Measurements from ENCODE around the gene OLFML3.

Gene OLFML3

DNA sequence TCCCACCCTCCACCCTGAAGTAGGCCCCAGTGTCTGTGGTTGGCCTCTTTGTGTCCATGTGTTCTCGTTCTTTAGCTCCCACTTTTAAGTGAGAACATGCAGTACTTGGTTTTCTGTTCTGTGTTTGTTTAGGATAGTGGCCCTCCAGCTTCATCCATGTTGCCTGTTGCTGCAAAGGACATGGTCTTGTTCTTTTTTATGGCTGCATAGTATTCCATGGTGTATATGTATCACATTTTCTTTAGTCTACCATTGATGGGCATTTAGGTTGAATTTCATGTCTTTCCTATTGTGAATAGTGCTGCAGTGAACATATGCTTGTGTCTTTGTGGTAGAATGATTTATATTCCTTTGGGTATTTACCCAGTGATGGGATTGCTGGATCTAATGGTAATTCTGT, 44.1 kb upstream of the OLFML3 start:
- Histone ChIP-seq H3F3A (ENCODE audit: low read depth) (peaks cover 13% of the 10 kb centered on the region; the same call in 1 of the 2 replicates), H3K4me2 (ENCODE audit: low read depth, low read length, poor library complexity, severe bottlenecking) (peak overlapping the region; percentile 100), H3K79me2 (ENCODE audit: insufficient read depth, low read length) (peaks cover 100% of the 10 kb centered on the region), H3K36me3 (ENCODE audit: insufficient read depth, low read length) (no peaks in the 10 kb centered on the region; the same call in 1 of the 2 replicates), H3K4me3 (ENCODE audit: low read length, poor library complexity, severe bottlenecking) (peak overlapping the region; percentile 79), H3K4me1 (ENCODE audit: insufficient read depth, low read length, poor library complexity, severe bottlenecking) (peaks cover 83% of the 10 kb centered on the region), H3K9ac (ENCODE audit: low read depth, low read length, poor library complexity, severe bottlenecking) (no peak overlapping the region), H4K20me1 (ENCODE audit: insufficient read depth, low read length, poor library complexity, severe bottlenecking) (peaks cover 98% of the 10 kb centered on the region), H3K9me2 (replicated peaks; ENCODE audit: low read depth, low read length) (no peaks in the 10 kb centered on the region), H2AFZ (ENCODE audit: low read length) (no peak overlapping the region), H3K27me3 (ENCODE audit: insufficient read depth, low read length, poor library complexity, severe bottlenecking) (no peaks in the 10 kb centered on the region), H3K9me3 (ENCODE audit: insufficient read depth, low read depth, low read length) (no peaks in the 10 kb centered on the region)
- TF ChIP-seq, protein P1, sequence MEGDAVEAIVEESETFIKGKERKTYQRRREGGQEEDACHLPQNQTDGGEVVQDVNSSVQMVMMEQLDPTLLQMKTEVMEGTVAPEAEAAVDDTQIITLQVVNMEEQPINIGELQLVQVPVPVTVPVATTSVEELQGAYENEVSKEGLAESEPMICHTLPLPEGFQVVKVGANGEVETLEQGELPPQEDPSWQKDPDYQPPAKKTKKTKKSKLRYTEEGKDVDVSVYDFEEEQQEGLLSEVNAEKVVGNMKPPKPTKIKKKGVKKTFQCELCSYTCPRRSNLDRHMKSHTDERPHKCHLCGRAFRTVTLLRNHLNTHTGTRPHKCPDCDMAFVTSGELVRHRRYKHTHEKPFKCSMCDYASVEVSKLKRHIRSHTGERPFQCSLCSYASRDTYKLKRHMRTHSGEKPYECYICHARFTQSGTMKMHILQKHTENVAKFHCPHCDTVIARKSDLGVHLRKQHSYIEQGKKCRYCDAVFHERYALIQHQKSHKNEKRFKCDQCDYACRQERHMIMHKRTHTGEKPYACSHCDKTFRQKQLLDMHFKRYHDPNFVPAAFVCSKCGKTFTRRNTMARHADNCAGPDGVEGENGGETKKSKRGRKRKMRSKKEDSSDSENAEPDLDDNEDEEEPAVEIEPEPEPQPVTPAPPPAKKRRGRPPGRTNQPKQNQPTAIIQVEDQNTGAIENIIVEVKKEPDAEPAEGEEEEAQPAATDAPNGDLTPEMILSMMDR (conservative IDR thresholded peaks at IDR 0.05; ENCODE audit: low read length) = no peak
- no peak for TF ChIP-seq EZH2phosphoT487 (IDR thresholded peaks at IDR 0.05; ENCODE audit: borderline replicate concordance)

DNA sequence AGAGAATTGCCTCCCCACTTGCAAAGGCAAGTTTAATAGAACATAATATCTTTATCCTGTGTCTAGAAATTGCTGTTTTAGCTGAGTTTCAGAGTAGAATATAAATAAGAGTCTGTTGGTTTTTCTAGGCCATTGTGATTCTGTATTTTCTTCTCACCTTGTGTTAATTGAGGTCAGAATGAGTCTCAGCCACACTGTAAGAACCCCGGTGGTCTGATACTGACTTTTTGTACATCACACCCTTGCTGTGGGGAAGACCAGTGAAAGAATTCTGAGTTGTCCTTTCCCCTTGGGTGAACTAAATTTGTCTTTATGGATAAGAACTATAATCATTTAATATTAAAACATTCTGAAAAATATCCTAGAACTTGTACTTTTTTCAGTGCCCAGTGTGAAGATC, 43.3 kb upstream of the OLFML3 start:
- Histone ChIP-seq H3K9ac (ENCODE audit: low read depth, low read length, poor library complexity, severe bottlenecking) (no peak overlapping the region), H3F3A (ENCODE audit: low read depth) (peaks cover 10% of the 10 kb centered on the region; the same call in 1 of the 2 replicates), H3K9me2 (replicated peaks; ENCODE audit: low read depth, low read length) (no peaks in the 10 kb centered on the region), H4K20me1 (ENCODE audit: insufficient read depth, low read length, poor library complexity, severe bottlenecking) (peaks cover 96% of the 10 kb centered on the region), H3K27me3 (ENCODE audit: insufficient read depth, low read length, poor library complexity, severe bottlenecking) (no peaks in the 10 kb centered on the region), H3K9me3 (ENCODE audit: insufficient read depth, low read depth, low read length) (no peaks in the 10 kb centered on the region), H3K4me1 (ENCODE audit: insufficient read depth, low read length, poor library complexity, severe bottlenecking) (peaks cover 86% of the 10 kb centered on the region), H3K4me2 (ENCODE audit: low read depth, low read length, poor library complexity, severe bottlenecking) (peak overlapping the region; percentile 100), H3K36me3 (ENCODE audit: insufficient read depth, low read length) (peaks cover 8% of the 10 kb centered on the region), H3K4me3 (ENCODE audit: low read length, poor library complexity, severe bottlenecking) (peak overlapping the region; percentile 79), H3K79me2 (ENCODE audit: insufficient read depth, low read length) (peaks cover 100% of the 10 kb centered on the region), H2AFZ (ENCODE audit: low read length) (no peak overlapping the region)
- TF ChIP-seq, protein P1 (conservative IDR thresholded peaks at IDR 0.05; ENCODE audit: low read length) = no peak
- TF ChIP-seq EZH2phosphoT487 (IDR thresholded peaks at IDR 0.05; ENCODE audit: borderline replicate concordance) = no peak

DNA sequence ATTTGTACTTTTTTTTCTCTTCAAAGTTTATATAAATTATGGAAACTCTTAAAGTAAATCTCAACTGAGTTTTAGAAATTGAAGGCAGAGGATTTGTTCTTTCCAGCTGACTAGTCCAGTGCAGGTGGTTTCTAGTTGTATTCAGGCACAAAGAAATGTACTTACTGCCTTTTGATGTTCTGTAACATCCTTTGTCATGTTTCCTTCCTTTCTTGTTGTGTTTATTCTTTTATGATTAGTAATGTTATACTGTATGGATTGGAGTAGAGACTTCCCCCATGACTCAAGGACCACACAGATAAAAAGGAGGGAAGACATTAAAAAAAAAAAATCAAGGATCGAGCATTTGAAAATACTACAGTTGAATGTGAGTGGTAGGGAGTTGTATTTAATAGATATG, 42.1 kb upstream of the OLFML3 start:
- peak overlapping the region; percentile 16 for H3K9ac ChIP-seq (ENCODE audit: low read depth, low read length, poor library complexity, severe bottlenecking)
- no peaks in the 10 kb centered on the region for H3K9me2 ChIP-seq (replicated peaks; ENCODE audit: low read depth, low read length)
- peaks cover 97% of the 10 kb centered on the region for H3K79me2 ChIP-seq (ENCODE audit: insufficient read depth, low read length)
- H3K36me3 ChIP-seq (ENCODE audit: insufficient read depth, low read length) = peaks cover 15% of the 10 kb centered on the region
- H3F3A ChIP-seq (ENCODE audit: low read depth) = peaks cover 3% of the 10 kb centered on the region; the same call in 1 of the 2 replicates
- peak overlapping the region; percentile 45 for H3K4me3 ChIP-seq (ENCODE audit: low read length, poor library complexity, severe bottlenecking)
- H3K27me3 ChIP-seq (ENCODE audit: insufficient read depth, low read length, poor library complexity, severe bottlenecking) = no peaks in the 10 kb centered on the region
- H3K4me1 ChIP-seq (ENCODE audit: insufficient read depth, low read length, poor library complexity, severe bottlenecking) = peaks cover 76% of the 10 kb centered on the region
- no peaks in the 10 kb centered on the region for H3K9me3 ChIP-seq (ENCODE audit: insufficient read depth, low read depth, low read length)
- no peak overlapping the region for H2AFZ ChIP-seq (ENCODE audit: low read length)
- peak overlapping the region; percentile 100 for H3K4me2 ChIP-seq (ENCODE audit: low read depth, low read length, poor library complexity, severe bottlenecking)
- no peak for TF ChIP-seq EZH2phosphoT487 (IDR thresholded peaks at IDR 0.05; ENCODE audit: borderline replicate concordance)
- TF ChIP-seq, protein P1 (conservative IDR thresholded peaks at IDR 0.05; ENCODE audit: low read length) = no peak
- peaks cover 95% of the 10 kb centered on the region for H4K20me1 ChIP-seq (ENCODE audit: insufficient read depth, low read length, poor library complexity, severe bottlenecking)

All from Loucy (cell line).